K562 (cell line): ENCODE data around the gene HDAC1. TPM values are rescaled to one million over a fixed set of nuclear protein-coding genes. Genes with fewer than 3 reads are reported as not detected.

Experiments used
- BMI1 ChIP-seq: fragments of 150-350 bp; IDR thresholded peaks from 2 replicates; pipeline ENCODE4 v1.6.1; 2014; ENCODE audit warnings: low read length
- CAMTA2 ChIP-seq: fragments of 250-450 bp; sonication (Bioruptor Pico); conservative IDR thresholded peaks from 2 replicates; pipeline ENCODE4 v1.5.1; 2022
- CBX5 ChIP-seq: IDR thresholded peaks from 2 replicates; pipeline ENCODE4 v1.6.1; 2014; ENCODE audit warnings: low read depth, borderline replicate concordance
- COPS2 ChIP-seq: fragments of 450-650 bp; conservative IDR thresholded peaks from 2 replicates; pipeline ENCODE4 v1.6.1; 2016; ENCODE audit warnings: mild to moderate bottlenecking, moderate library complexity
- CREM ChIP-seq: IDR thresholded peaks from 2 replicates; pipeline ENCODE4 v1.6.1; 2014; ENCODE audit warnings: antibody characterized with exemption, low read depth
- E2F6 ChIP-seq, 2 experiments: IDR thresholded peaks; 2 replicates each; pipeline ENCODE4 v1.6.1; 2011; ENCODE audit warnings: borderline replicate concordance in 1 of 2, control low read depth in 1 of 2, low read depth in 1 of 2, low read length in 1 of 2, mild to moderate bottlenecking in 1 of 2, mixed read lengths in 1 of 2, moderate library complexity in 1 of 2; ENCODE audit not compliant: insufficient read depth in 1 of 2, insufficient read length in 1 of 2, poor library complexity in 1 of 2, severe bottlenecking in 1 of 2; ENCODE audit errors: extremely low read depth in 1 of 2
- FOXP4 ChIP-seq: sonication (generic); formaldehyde crosslinking; IDR thresholded peaks from 2 replicates; pipeline ENCODE4 v1.8.0; 2022; ENCODE audit warnings: mild to moderate bottlenecking, missing genetic modification reagents, borderline replicate concordance
- FUS ChIP-seq: fragments of 200-400 bp; formaldehyde crosslinking; optimal IDR thresholded peaks from 2 replicates; pipeline ENCODE3; 2017; ENCODE audit warnings: low read depth, low read length
- GABPB1 ChIP-seq: sonication (generic); formaldehyde crosslinking; IDR thresholded peaks from 2 replicates; pipeline ENCODE4 v1.8.0; 2022; ENCODE audit warnings: mild to moderate bottlenecking, missing genetic modification reagents
- GTF2E2 ChIP-seq: fragments of 200-800 bp; sonication (Bioruptor generic); IDR thresholded peaks from 2 replicates; pipeline ENCODE4 v1.6.1; 2016; ENCODE audit warnings: missing genetic modification characterization, missing compliant biosample characterization
- HBP1 ChIP-seq: fragments of 450-650 bp; formaldehyde crosslinking; IDR thresholded peaks from 2 replicates; pipeline ENCODE4 v1.4.0; 2022; ENCODE audit warnings: missing genetic modification characterization
- HLTF ChIP-seq: fragments of 450-650 bp; IDR thresholded peaks from 2 replicates; pipeline ENCODE4 v1.6.1; 2016
- LCOR ChIP-seq: sonication (generic); formaldehyde crosslinking; IDR thresholded peaks from 2 replicates; pipeline ENCODE4 v1.8.0; 2022; ENCODE audit warnings: mild to moderate bottlenecking, missing genetic modification reagents
- NKRF ChIP-seq: fragments of 450-650 bp; IDR thresholded peaks from 2 replicates; pipeline ENCODE4 v1.6.1; 2016; ENCODE audit warnings: borderline replicate concordance
- NUFIP1 ChIP-seq: fragments of 450-650 bp; IDR thresholded peaks from 2 replicates; pipeline ENCODE4 v1.6.1; 2018; ENCODE audit not compliant: partially characterized antibody
- PML ChIP-seq: IDR thresholded peaks from 2 replicates; pipeline ENCODE4 v1.6.1; 2012; ENCODE audit warnings: low read length, inconsistent platforms
- RBM14 ChIP-seq: fragments of 200-400 bp; formaldehyde crosslinking; IDR thresholded peaks from 2 replicates; pipeline ENCODE4 v1.6.1; 2018; ENCODE audit warnings: low read depth, mild to moderate bottlenecking, low read length, moderate library complexity, borderline replicate concordance; ENCODE audit not compliant: insufficient read depth
- SRSF3 ChIP-seq: fragments of 200-400 bp; formaldehyde crosslinking; IDR thresholded peaks from 2 replicates; pipeline ENCODE4 v1.6.1; 2016; ENCODE audit warnings: mild to moderate bottlenecking, low read length, moderate library complexity; ENCODE audit not compliant: insufficient read depth
- TBP ChIP-seq: optimal IDR thresholded peaks from 2 replicates; pipeline ENCODE3; 2011; ENCODE audit warnings: low read depth, low read length, improper control_type of control experiment
- TCF7L2 ChIP-seq: fragments of 150-350 bp; IDR thresholded peaks from 2 replicates; pipeline ENCODE4 v1.6.1; 2016; ENCODE audit warnings: low read depth, mild to moderate bottlenecking, low read length, moderate library complexity
- ZNF184 ChIP-seq: sonication (generic); formaldehyde crosslinking; IDR thresholded peaks from 2 replicates; pipeline ENCODE4 v1.5.0; 2020; ENCODE audit warnings: missing genetic modification reagents
- ZNF511 ChIP-seq: sonication (generic); formaldehyde crosslinking; IDR thresholded peaks from 2 replicates; pipeline ENCODE4 v1.8.0; 2022; ENCODE audit warnings: mild to moderate bottlenecking, missing genetic modification reagents
- polyA plus RNA-seq, 8 experiments: library from polyadenylated mRNA; depleted of rRNA in 4 of 8; stranded (reverse) in 5 of 8; unstranded in 3 of 8; fragments of >200 nt; fragmentation: Nextera tagmentation in 2 of 8; fragmentation: Illumina TruSeq in 1 of 8; extraction: Ambion mirVana in 2 of 8; extraction: Trizol in 1 of 8; gene quantifications; 2 replicates each; pipeline versions ENCODE4 v1.2.1 to v1.2.3, GENCODE V29; 2011 to 2014; ENCODE audit warnings: inconsistent platforms in 1 of 8, missing spikeins in 1 of 8
- total RNA-seq, 7 experiments: library from RNA; depleted of rRNA in 6 of 7; stranded (reverse); fragments of >200 nt in 6 of 7; fragmentation: Illumina TruSeq in 2 of 7; extraction: Trizol in 2 of 7; gene quantifications; 2 replicates each; pipeline versions ENCODE4 v1.2.1 to v1.2.3, GENCODE V29; 2011 to 2021; ENCODE audit warnings: low replicate concordance in 1 of 7

HDAC1 gene
- total and polyA plus RNA-seq, 9 of the 15 experiments (the other 6 are each of a cell fraction or from before 2014, with no cell fraction given): 169 to 384 (median 193) TPM

GRCh38 chr1:32334864-32335534 is 43.1 kb downstream of the HDAC1 start (continued):
- TF ChIP-seq NUFIP1: no peak
- TF ChIP-seq NKRF: no peak
- TF ChIP-seq FOXP4 (CRISPR knock-in tag): 0 out of 2 replicates have a peak, but pooled peaks have one; percentile 4
- no peak for TF ChIP-seq ZNF184 (CRISPR knock-in tag)
- peak; percentile 74 to 89 for TF ChIP-seq E2F6 (IDR thresholded peaks at IDR 0.05; ENCODE audit: borderline replicate concordance in 1 of 2, extremely low read depth in 1 of 2, insufficient read depth in 1 of 2, insufficient read length in 1 of 2, low read depth in 1 of 2, low read length in 1 of 2, poor library complexity in 1 of 2, severe bottlenecking in 1 of 2)
- no peak for TF ChIP-seq TBP
- TF ChIP-seq ZNF511 (CRISPR knock-in tag): peak; percentile 53; the same call in 1 of the 2 replicates
- TF ChIP-seq CAMTA2 (CRISPR knock-in tag): no peak
- TF ChIP-seq CBX5: no peak
- peak; percentile 28 for TF ChIP-seq LCOR (CRISPR knock-in tag)
- no peak for TF ChIP-seq GTF2E2 (tag)
- TF ChIP-seq HBP1 (CRISPR knock-in tag): no peak; the same call in 1 of the 2 replicates
- TF ChIP-seq RBM14: 0 out of 2 replicates have a peak, but pooled peaks have one; percentile 93
- TF ChIP-seq CREM: peak; percentile 36; the same call in 1 of the 2 replicates
- no peak for TF ChIP-seq SRSF3
- TF ChIP-seq PML: peak; percentile 33; the same call in 1 of the 2 replicates
- no peak for TF ChIP-seq FUS
- TF ChIP-seq TCF7L2: no peak
- no peak for TF ChIP-seq COPS2
- no peak for TF ChIP-seq BMI1
- TF ChIP-seq GABPB1 (CRISPR knock-in tag): peak; percentile 64
- no peak for TF ChIP-seq HLTF
